ENCODE data around the gene CLTCL1.

Gene CLTCL1

GRCh38 chr22:19229600-19229999 is 61.9 kb downstream of the CLTCL1 start:
- Histone ChIP-seq H3K27ac (ENCODE audit: low read depth, low read length) (no peak overlapping the region), H3K9ac (ENCODE audit: low read depth, low read length) (no peak overlapping the region), H3K4me3 (ENCODE audit: low read length) (no peak overlapping the region), H3K9me3 (ENCODE audit: insufficient read depth, low read depth, low read length) (no peaks in the 10 kb centered on the region), H3K36me3 (ENCODE audit: insufficient read depth, low read length) (peaks cover 68% of the 10 kb centered on the region), H3K27me3 (ENCODE audit: insufficient read depth, low read length) (no peaks in the 10 kb centered on the region), H3K4me1 (ENCODE audit: insufficient read depth, low read length) (no peaks in the 10 kb centered on the region)
- 92% methylated on average over 2 of the region's 2 CpGs for WGBS

DNA sequence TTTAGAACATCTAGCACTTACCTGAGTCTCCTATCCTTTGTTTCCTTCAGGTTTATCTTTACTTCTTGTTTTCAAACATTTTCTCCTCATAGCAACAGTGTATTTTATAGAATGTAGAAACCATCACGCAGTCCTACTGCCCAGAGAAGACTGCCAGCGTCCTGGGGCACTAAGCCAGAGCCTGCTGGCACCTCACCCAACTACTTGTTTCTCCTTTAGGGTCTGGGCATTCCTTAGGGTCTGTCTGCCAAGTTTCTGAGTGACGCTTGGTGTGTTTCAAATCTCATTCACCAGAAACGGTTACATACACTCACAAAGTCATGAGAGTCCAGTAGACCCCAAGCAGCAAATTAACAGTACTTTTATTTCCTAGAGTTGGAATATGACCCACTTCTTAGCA is 63.3 kb downstream of the CLTCL1 start:
- WGBS: 98% methylated on average over 4 of the region's 4 CpGs
- no peaks in the 10 kb centered on the region for H3K27me3 ChIP-seq (ENCODE audit: insufficient read depth, low read length)
- no peak overlapping the region for H3K27ac ChIP-seq (ENCODE audit: low read depth, low read length)
- H3K4me1 ChIP-seq (ENCODE audit: insufficient read depth, low read length): no peaks in the 10 kb centered on the region
- H3K9ac ChIP-seq (ENCODE audit: low read depth, low read length): no peak overlapping the region
- no peaks in the 10 kb centered on the region for H3K9me3 ChIP-seq (ENCODE audit: insufficient read depth, low read depth, low read length)
- H3K36me3 ChIP-seq (ENCODE audit: insufficient read depth, low read length): peaks cover 66% of the 10 kb centered on the region
- no peak overlapping the region for H3K4me3 ChIP-seq (ENCODE audit: low read length)

DNA sequence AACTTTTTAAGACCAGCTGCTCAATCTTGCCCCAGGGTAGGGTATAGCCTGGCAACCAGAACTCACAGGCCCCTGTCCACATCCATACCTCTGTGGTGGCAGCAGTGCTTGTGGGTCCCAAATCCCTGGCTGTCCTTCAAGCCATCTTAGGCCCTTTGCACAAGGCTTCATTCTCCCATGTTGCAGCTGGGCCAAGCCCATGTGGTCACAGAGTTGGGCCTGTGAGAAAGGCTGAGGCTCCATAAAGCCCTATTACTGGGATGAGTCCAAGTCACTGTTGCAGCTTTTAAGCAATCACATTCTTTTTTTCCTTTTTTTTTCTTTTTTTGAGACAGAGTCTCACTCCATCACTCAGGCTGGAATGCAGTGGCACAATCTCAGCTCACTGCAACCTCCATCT is 65.1 kb downstream of the CLTCL1 start:
- Histone ChIP-seq H3K27me3 (ENCODE audit: insufficient read depth, low read length) (no peaks in the 10 kb centered on the region), H3K36me3 (ENCODE audit: insufficient read depth, low read length) (peaks cover 66% of the 10 kb centered on the region), H3K27ac (ENCODE audit: low read depth, low read length) (no peak overlapping the region), H3K9me3 (ENCODE audit: insufficient read depth, low read depth, low read length) (no peaks in the 10 kb centered on the region), H3K9ac (ENCODE audit: low read depth, low read length) (no peak overlapping the region), H3K4me3 (ENCODE audit: low read length) (no peak overlapping the region), H3K4me1 (ENCODE audit: insufficient read depth, low read length) (no peaks in the 10 kb centered on the region)

DNA sequence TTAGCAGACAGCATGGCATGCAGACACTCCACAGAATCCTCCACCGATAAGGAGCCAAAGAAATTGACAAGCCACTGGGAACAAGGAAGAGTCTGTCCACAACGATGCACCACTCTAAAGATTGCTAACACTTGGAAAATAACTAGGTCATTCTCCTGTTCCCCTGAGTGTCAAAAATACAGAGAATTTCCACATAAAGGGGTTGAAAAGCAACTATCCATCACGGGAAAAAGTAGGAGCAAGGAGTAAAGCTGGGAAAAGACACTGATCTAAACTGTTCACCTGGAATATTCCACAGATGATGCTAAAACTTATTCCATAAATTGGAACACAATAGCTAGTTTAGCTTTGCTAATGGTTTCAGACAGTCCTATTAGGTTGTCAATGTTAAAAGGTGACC is 66.0 kb downstream of the CLTCL1 start:
- H3K9ac ChIP-seq (ENCODE audit: low read depth, low read length): no peak overlapping the region
- peaks cover 73% of the 10 kb centered on the region for H3K36me3 ChIP-seq (ENCODE audit: insufficient read depth, low read length)
- no peaks in the 10 kb centered on the region for H3K9me3 ChIP-seq (ENCODE audit: insufficient read depth, low read depth, low read length)
- no peak overlapping the region for H3K4me3 ChIP-seq (ENCODE audit: low read length)
- no peak overlapping the region for H3K27ac ChIP-seq (ENCODE audit: low read depth, low read length)
- no peaks in the 10 kb centered on the region for H3K27me3 ChIP-seq (ENCODE audit: insufficient read depth, low read length)
- H3K4me1 ChIP-seq (ENCODE audit: insufficient read depth, low read length): no peaks in the 10 kb centered on the region
- 93% methylated on average over 3 of the region's 3 CpGs for WGBS

DNA sequence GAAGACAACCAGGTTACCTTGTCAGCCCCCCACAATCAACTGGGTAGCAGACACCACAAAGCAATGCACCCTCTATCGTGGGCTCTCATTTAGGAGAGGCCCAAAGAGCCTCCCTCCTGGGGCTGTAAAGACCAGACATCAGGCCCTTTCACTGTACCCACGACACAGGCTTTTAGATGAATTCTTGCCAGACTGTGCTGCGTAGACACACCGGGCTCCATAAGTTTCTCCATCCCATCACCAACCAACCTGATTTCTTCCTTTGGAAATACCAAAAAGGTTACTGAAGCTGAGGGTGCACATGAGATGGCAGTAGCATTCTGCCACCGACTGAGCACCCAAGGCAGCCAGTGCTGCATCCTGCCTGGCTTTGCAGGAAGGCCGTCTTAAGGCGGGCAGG is 66.5 kb downstream of the CLTCL1 start:
- Histone ChIP-seq H3K4me1 (ENCODE audit: insufficient read depth, low read length) (no peaks in the 10 kb centered on the region), H3K27ac (ENCODE audit: low read depth, low read length) (no peak overlapping the region), H3K9ac (ENCODE audit: low read depth, low read length) (no peak overlapping the region), H3K27me3 (ENCODE audit: insufficient read depth, low read length) (no peaks in the 10 kb centered on the region), H3K36me3 (ENCODE audit: insufficient read depth, low read length) (peaks cover 75% of the 10 kb centered on the region), H3K9me3 (ENCODE audit: insufficient read depth, low read depth, low read length) (no peaks in the 10 kb centered on the region), H3K4me3 (ENCODE audit: low read length) (no peak overlapping the region)
- WGBS: 96% methylated on average over 7 of the region's 7 CpGs

GRCh38 chr22:19224557-19224956 is 67.0 kb downstream of the CLTCL1 start:
- Histone ChIP-seq H3K27ac (ENCODE audit: low read depth, low read length) (no peak overlapping the region), H3K36me3 (ENCODE audit: insufficient read depth, low read length) (peaks cover 76% of the 10 kb centered on the region), H3K9ac (ENCODE audit: low read depth, low read length) (no peak overlapping the region), H3K4me3 (ENCODE audit: low read length) (no peak overlapping the region), H3K9me3 (ENCODE audit: insufficient read depth, low read depth, low read length) (no peaks in the 10 kb centered on the region), H3K4me1 (ENCODE audit: insufficient read depth, low read length) (no peaks in the 10 kb centered on the region), H3K27me3 (ENCODE audit: insufficient read depth, low read length) (no peaks in the 10 kb centered on the region)
- 88% methylated on average over 5 of the region's 5 CpGs for WGBS

DNA sequence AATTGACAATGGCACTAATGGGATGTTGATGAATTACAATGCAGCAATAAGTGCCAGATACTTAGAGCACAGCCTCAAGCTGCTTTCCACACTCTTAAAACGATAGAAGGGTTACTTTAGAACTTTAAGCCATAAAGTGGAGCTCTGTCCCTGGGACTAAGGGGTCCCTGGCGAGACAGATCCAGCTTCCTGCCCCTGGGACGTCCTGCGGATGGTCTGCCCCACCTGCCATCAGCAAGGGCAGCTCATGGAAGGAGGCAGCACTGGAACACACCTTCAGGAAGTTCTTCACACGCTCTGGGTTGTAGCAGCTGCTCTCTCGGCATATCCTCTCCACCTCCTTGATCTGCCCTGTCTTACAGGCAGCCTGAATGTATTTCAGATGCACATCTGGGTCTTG is 67.9 kb downstream of the CLTCL1 start:
- peaks cover 2% of the 10 kb centered on the region for H3K4me1 ChIP-seq (ENCODE audit: insufficient read depth, low read length)
- 86% methylated on average over 6 of the region's 6 CpGs for WGBS
- H3K9ac ChIP-seq (ENCODE audit: low read depth, low read length): no peak overlapping the region
- H3K9me3 ChIP-seq (ENCODE audit: insufficient read depth, low read depth, low read length): no peaks in the 10 kb centered on the region
- H3K27ac ChIP-seq (ENCODE audit: low read depth, low read length): no peak overlapping the region
- H3K27me3 ChIP-seq (ENCODE audit: insufficient read depth, low read length): no peaks in the 10 kb centered on the region
- H3K4me3 ChIP-seq (ENCODE audit: low read length): no peak overlapping the region
- peaks cover 67% of the 10 kb centered on the region for H3K36me3 ChIP-seq (ENCODE audit: insufficient read depth, low read length)

GRCh38 chr22:19223110-19223509 is 68.4 kb downstream of the CLTCL1 start:
- H3K9me3 ChIP-seq (ENCODE audit: insufficient read depth, low read depth, low read length): no peaks in the 10 kb centered on the region
- peaks cover 7% of the 10 kb centered on the region for H3K4me1 ChIP-seq (ENCODE audit: insufficient read depth, low read length)
- no peaks in the 10 kb centered on the region for H3K27me3 ChIP-seq (ENCODE audit: insufficient read depth, low read length)
- H3K9ac ChIP-seq (ENCODE audit: low read depth, low read length): no peak overlapping the region
- H3K4me3 ChIP-seq (ENCODE audit: low read length): no peak overlapping the region
- H3K27ac ChIP-seq (ENCODE audit: low read depth, low read length): no peak overlapping the region
- WGBS: 95% methylated on average over 9 of the region's 9 CpGs
- peaks cover 62% of the 10 kb centered on the region for H3K36me3 ChIP-seq (ENCODE audit: insufficient read depth, low read length)

DNA sequence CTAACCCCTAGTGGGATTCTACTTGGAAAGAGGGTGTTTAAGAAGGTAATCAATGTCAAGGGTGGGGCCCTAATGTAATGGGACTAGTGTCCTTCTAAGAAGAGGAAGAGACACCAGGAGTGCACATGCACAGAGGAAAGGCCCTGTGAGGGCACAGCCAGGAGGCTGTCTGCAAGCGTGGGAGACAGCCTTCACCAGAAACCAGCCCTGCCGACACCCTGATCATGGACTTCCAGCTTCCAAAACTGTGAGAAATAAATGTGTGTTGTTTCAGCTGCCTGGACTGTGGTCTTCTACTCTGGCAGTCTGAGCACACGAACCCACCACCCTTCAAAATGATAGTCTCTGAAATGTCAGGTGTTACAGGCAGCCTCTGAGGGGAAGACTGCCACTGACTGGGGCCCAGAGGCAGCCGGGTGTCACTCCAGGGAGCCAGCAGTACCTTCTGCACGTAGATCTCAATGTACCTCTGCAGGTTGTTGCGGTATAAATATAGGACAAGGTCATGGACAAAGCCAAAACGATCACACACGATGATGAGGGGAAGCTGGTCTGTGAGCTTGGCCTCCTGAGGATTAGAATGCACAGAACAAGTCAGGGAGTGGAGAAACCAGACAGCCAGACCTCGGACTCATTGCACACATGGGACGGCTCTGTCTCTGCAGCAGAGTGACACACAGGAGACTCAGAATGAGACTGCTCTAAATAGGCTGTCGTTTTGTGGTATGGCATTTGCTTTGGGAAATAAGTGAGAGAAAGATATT is 69.1 kb downstream of the CLTCL1 start:
- Histone ChIP-seq H3K27ac (ENCODE audit: low read depth, low read length) (no peak overlapping the region), H3K9me3 (ENCODE audit: insufficient read depth, low read depth, low read length) (no peaks in the 10 kb centered on the region), H3K9ac (ENCODE audit: low read depth, low read length) (no peak overlapping the region), H3K27me3 (ENCODE audit: insufficient read depth, low read length) (no peaks in the 10 kb centered on the region), H3K36me3 (ENCODE audit: insufficient read depth, low read length) (peaks cover 58% of the 10 kb centered on the region), H3K4me1 (ENCODE audit: insufficient read depth, low read length) (peaks cover 12% of the 10 kb centered on the region), H3K4me3 (ENCODE audit: low read length) (no peak overlapping the region)
- 95% methylated on average over 11 of the region's 11 CpGs for WGBS

DNA sequence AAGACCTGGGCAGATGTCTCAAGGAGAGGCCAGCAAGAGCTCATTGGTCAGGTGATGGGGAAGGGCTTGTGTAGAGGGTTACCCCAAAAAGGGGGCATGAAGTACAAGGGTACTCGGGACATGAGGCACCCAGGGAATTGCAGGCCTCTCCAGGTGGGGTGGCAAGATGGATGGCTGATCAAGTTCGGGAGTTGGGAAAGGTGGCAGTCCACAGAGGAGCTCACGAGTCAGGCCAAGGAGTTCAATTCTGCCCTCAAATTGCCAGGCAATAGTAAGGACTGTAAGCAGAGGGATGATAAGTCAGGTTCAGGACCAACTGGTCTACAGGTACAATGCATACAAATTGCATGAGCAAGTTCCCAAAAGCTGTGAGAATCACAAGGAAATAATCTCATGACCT is 70.7 kb downstream of the CLTCL1 start:
- peaks cover 52% of the 10 kb centered on the region for H3K36me3 ChIP-seq (ENCODE audit: insufficient read depth, low read length)
- H3K27me3 ChIP-seq (ENCODE audit: insufficient read depth, low read length): no peaks in the 10 kb centered on the region
- no peaks in the 10 kb centered on the region for H3K9me3 ChIP-seq (ENCODE audit: insufficient read depth, low read depth, low read length)
- WGBS: 92% methylated on average over 3 of the region's 3 CpGs
- H3K4me3 ChIP-seq (ENCODE audit: low read length): no peak overlapping the region
- no peak overlapping the region for H3K9ac ChIP-seq (ENCODE audit: low read depth, low read length)
- peaks cover 12% of the 10 kb centered on the region for H3K4me1 ChIP-seq (ENCODE audit: insufficient read depth, low read length)
- H3K27ac ChIP-seq (ENCODE audit: low read depth, low read length): no peak overlapping the region

DNA sequence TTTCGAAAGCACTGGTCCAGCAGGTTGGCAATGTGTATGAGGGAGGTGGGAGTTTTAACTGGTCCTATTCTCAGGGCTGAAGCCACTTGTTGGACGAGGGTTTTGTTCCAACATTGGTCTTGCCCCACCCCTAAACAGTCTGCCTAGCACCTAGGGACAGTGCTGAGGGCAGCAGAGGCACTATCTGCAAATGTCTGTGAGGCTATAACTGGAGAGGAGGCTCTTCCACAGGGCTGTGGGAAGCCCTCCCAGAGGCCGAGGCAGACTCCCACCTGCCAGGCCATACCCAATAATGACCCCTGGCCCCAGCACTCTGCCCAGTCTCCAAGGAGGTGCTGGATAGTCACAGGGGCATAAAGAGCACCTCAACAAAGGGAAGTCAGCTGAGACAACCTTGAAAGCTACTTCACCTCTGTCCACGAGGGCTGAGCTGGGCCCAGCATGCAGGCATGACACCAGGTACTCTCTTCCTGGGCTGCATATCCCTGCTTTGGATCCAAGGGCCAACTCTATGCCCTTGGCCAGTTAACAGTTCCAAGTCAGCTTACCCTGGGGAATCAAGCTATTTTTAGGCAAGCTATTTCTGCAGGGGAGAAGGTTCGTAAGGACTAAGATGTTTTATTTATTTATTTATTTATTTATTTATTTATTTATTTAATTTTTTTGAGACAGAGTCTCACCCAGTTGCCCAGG is 72.8 kb downstream of the CLTCL1 start:
- Histone ChIP-seq H3K4me1 (ENCODE audit: insufficient read depth, low read length) (peaks cover 25% of the 10 kb centered on the region), H3K36me3 (ENCODE audit: insufficient read depth, low read length) (peaks cover 49% of the 10 kb centered on the region), H3K9me3 (ENCODE audit: insufficient read depth, low read depth, low read length) (no peaks in the 10 kb centered on the region), H3K9ac (ENCODE audit: low read depth, low read length) (no peak overlapping the region), H3K27me3 (ENCODE audit: insufficient read depth, low read length) (no peaks in the 10 kb centered on the region), H3K4me3 (ENCODE audit: low read length) (no peak overlapping the region), H3K27ac (ENCODE audit: low read depth, low read length) (peak overlapping the region; percentile 5; the same call in 1 of the 2 replicates)
- 83% methylated on average over 4 of the region's 5 CpGs for WGBS

Data from HUES64 (cell line).